ENCODE data around the gene PRDM16. TPM values are rescaled to one million over a fixed set of nuclear protein-coding genes. Genes with fewer than 3 reads are reported as not detected.

PRDM16 gene
- total and polyA plus RNA-seq, 3 donors from 2014 or later, result 2.1 to 5.6 (median 4.7) TPM

- 86 to 94% methylated on average over 16 to 24 of the region's 24 CpGs for WGBS, 2 donors
- Histone ChIP-seq H3K27ac (no peak overlapping the region), H3K9me3 (no peaks in the 10 kb centered on the region), H3K36me3 (ENCODE audit: low read depth, missing control alignments) (no peaks in the 10 kb centered on the region), H3K4me1 (no peaks in the 10 kb centered on the region), H3K27me3 (no peaks in the 10 kb centered on the region), H3K4me3 (no peak overlapping the region)
- no peak for DNase-seq
- no peak for TF ChIP-seq POLR2A (IDR thresholded peaks at IDR 0.05)
- no peak for TF ChIP-seq CTCF (IDR thresholded peaks at IDR 0.05)
- intact Hi-C loops (cut with DNase I; ENCODE audit: low total_unique reads), result no loop called here
Measured at GRCh38 chr1:3377604-3378279, 308.7 kb downstream of the PRDM16 start.

GRCh38 chr1:3378411-3379208 lies 309.6 kb downstream of the PRDM16 start:
- intact Hi-C loops (cut with DNase I; ENCODE audit: low total_unique reads), result no loop called here
- no peak for DNase-seq
- H3K4me3 ChIP-seq, result no peak overlapping the region
- 82 to 95% methylated on average over 11 to 17 of the region's 17 CpGs for WGBS, 2 donors
- H3K9me3 ChIP-seq, result no peaks in the 10 kb centered on the region
- no peak overlapping the region for H3K27ac ChIP-seq
- no peaks in the 10 kb centered on the region for H3K27me3 ChIP-seq
- H3K36me3 ChIP-seq (ENCODE audit: low read depth, missing control alignments), result no peaks in the 10 kb centered on the region
- TF ChIP-seq CTCF (IDR thresholded peaks at IDR 0.05) (no peak), POLR2A (IDR thresholded peaks at IDR 0.05) (no peak)
- H3K4me1 ChIP-seq, result no peaks in the 10 kb centered on the region

- intact Hi-C loops (cut with DNase I; ENCODE audit: low total_unique reads), result no loop called here
- H3K27ac ChIP-seq, result no peak overlapping the region
- H3K9me3 ChIP-seq, result no peaks in the 10 kb centered on the region
- 90 to 91% methylated on average over 6 of the region's 6 CpGs for WGBS, 2 donors
- no peaks in the 10 kb centered on the region for H3K36me3 ChIP-seq (ENCODE audit: low read depth, missing control alignments)
- H3K4me3 ChIP-seq, result no peak overlapping the region
- no peaks in the 10 kb centered on the region for H3K27me3 ChIP-seq
- no peaks in the 10 kb centered on the region for H3K4me1 ChIP-seq
- no peak for DNase-seq
- TF ChIP-seq POLR2A (IDR thresholded peaks at IDR 0.05) (no peak), CTCF (IDR thresholded peaks at IDR 0.05) (no peak)
Measured at GRCh38 chr1:3379934-3380333, 310.9 kb downstream of the PRDM16 start.

- TF ChIP-seq POLR2A (IDR thresholded peaks at IDR 0.05) (no peak), CTCF (IDR thresholded peaks at IDR 0.05) (no peak)
- no peaks in the 10 kb centered on the region for H3K4me1 ChIP-seq
- no peaks in the 10 kb centered on the region for H3K9me3 ChIP-seq
- intact Hi-C loops (cut with DNase I; ENCODE audit: low total_unique reads), result no loop called here
- H3K4me3 ChIP-seq, result no peak overlapping the region
- 84 to 99% methylated on average over 8 to 11 of the region's 11 CpGs for WGBS, 2 donors
- no peaks in the 10 kb centered on the region for H3K36me3 ChIP-seq (ENCODE audit: low read depth, missing control alignments)
- no peak for DNase-seq
- no peaks in the 10 kb centered on the region for H3K27me3 ChIP-seq
- no peak overlapping the region for H3K27ac ChIP-seq
Measured at GRCh38 chr1:3380469-3380868, 311.5 kb downstream of the PRDM16 start.

All from testis (tissue), 3 donors.